NCI-H526 (cell line): ENCODE measurements around the gene SETBP1.

Experiments
- DNase-seq, 2 experiments: peaks; one replicate each; lab custom pipeline; 2025; lab: John Stamatoyannopoulos, UW

SETBP1 gene

DNA sequence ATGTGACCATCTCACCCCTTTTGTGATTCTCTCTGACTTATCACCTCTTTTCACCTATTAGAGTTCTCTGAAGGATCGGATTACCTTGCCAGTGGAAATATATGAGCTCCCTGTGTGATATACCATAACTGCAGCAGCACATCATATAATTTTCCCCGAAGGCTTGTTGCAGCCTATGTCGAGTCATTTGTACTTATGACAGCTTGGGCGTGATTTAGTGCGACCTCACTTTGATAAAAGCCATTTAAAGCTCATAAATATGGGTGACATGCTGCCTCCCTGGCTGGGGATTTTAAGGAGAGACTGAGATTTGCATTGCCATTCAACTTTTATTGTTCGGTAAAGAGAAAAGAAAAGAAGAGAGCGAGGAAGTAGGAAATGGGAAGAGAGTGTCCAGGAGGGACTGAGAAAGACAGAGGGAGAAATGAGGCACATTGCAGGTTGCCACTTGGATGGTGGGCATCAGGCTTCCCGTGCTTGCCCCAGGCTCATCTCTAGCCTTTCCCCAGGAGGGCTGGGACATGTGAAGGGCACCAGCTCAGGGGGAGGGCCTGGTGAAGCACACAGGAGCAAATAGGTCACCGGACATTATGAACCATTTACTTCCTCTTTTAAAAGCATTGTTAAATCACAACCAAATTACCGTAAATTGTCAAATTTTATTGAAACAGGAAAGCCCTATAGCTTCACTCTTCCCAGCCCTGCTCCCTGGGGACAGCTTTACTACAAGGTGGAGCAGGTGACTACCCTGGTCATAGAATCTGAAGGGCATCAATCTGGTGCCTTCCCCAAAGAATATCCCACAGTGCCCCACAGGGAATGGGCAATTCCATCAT lies 161.3 kb downstream of the SETBP1 start:
- no peak for DNase-seq

DNA sequence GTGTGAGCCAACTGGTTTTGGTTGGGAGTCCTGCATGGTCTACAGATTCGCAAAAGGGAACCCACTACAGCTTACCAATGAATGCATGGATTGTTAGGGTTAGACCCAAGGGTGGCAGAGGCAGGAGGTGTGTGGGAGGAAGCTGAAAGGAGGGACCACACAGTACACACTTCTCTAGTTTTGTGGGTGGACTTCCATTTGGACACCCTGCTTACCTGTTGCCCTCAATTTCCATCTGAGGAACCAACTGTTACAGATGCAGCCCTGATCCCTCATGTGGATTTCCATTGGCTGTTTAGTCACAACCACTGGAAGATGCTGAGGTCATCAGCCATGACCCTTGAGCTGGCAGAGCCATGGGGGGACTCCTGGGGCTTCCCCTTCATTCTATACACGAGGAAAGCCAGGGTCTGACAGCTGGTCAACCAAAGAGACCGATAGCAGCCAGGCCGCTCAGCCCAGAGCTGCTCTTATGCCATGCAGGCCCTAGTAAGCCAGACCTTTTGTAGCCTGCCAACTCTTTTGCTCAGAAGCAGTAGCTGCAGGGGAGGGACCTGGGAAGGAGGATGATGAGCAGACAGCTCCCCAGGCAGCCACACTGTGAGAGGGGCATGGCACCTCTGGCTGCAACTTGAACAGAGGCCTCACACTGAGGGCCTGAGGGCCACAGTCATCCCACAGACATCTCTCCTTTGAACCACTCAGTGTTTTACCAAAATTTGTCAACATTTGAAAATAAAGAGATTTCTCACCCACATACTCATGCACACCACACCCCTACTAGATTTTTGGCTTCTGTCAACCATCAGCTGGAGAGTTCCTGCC lies 162.1 kb downstream of the SETBP1 start:
- no peak for DNase-seq

DNA sequence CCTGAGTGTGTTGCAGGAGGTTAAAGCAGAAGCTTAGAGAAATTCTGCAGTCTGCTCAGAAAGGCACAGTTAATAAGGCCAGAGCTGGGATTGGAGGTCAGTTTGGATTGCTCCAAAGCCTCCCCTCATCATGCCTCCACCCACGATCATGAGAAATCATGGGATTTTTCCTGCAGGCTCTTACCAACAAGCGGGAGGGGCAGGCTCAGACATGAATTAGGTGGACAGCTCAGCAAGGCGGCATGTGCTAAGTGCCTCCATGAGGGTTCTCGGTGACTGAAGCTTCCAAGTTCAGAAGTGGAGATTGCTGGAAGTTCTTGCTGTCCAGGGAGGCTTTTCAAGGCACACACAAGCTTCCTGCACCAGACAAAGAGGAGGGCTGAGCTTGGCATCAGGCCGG lies 163.8 kb downstream of the SETBP1 start:
- DNase-seq: no peak

DNA sequence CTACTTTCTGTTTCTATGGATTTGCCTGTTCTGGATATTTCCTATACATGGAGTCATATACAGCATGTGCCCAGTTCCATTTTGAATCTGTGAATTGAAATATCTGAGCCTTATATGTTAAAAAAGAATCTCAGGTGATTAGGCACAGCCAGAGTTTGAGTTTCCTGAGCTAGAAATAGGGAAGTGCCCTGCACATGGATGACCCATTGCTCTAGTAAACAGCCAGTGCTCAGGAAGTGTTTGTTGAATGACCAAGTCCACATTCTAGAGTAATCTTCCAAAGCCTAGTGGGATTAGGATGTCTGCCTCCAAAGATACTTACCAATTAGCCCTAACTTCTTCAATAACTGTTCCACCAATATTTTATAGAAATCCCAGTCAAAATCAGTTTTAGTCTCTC lies 165.8 kb downstream of the SETBP1 start:
- DNase-seq: no peak

DNA sequence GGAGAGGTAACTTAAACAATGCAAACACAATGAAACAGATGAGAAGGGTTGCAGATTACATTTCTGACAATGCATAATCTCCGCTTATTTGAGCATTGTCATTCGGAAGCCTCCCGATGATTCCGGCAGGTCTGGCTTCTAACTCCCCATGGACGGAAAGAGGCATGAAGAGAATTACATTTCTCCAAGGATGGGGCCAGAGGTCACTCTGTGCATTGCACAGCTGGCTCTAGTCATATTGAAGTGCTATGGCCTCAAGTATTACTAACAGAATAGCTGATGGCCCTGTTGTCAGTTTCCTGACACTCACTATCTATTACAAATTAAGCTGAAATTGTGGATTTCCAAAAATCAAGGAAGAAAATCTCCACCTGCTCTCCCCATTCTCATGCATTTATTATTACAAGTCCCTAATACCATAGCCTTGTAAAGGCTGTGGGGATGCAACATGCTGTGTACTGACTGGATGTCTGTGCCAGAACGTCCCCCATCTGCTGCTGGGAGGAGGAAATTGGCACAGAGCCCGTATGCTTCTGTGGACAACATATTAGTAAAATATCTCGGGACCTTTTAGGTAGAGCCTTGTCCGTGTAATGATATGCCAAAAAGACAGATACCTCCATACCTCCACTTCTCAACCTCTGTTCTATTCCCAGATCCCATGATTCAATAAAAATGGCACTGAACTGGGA lies 168.1 kb downstream of the SETBP1 start:
- DNase-seq: no peak

DNA sequence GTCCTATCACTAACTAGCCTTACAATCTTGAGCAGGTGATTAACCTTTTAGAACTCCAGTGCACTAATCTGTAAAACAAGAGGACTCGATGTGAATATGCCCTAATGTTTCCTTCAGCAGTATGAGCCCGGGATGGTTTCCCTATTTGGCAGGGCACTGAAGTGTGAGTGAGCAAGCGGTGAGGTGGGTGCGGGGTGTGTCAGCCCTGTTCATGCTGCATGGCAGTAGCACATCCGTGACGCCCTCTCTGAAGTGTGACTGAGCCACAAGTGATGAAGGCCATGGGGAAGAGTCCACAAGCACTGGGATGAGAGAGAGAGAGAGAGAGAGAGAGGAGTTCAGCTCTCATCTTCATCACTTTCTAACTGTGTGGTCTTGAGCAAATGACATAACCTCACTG lies 168.7 kb downstream of the SETBP1 start:
- DNase-seq: no peak

DNA sequence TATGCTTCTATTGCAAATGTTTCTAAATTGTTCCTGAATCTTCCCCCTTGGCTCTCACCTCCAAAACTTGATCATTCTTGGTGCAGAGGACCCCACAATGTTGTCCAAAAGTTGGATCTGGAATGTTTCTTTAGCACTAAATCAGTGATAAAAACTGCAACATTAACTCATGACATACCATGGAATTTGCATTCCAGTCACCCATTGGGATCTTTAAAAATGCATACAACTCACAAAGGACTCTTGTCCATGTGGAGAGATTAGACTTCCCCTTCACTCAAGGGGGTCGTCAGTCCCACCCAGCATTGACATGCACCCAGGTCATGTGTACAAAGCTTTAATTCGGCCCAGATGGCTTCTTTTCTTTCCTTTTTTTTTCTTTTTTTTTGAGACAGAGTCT lies 169.3 kb downstream of the SETBP1 start:
- DNase-seq: no peak

DNA sequence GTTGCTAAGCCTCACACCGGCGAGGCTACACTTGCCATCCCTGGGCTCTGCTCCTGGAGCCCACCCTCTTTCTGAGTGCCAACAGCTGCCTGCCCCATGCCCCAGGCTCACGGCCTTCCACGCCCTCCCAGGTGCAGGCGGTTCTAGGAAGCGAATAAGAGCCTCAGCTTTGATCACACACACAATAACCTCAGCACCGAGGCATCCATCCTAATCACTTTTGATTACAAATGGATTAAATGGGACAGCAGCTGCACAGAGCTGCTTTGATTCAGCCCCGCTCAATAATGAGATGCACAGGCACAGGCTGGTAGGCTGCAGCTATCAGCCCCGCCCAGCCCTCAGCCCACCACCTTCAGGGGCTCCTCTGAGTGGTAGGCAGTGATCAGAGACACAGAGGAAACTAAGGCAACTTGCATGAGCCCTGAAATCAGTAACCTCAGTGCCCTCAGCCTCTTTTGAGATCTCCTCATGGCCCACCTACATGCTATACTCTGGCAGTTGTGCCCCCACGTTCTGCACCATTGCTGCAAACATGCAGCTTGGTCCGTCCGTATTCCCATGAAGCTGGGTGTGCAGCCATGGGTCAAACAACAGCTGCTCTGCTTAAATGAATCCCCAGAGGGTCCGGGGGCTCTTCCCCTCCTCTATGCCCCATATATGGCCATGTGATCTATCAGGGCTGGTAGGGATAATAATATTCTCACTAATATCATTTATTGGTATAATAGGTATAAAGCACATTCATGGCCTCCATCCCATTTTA lies 171.4 kb downstream of the SETBP1 start:
- DNase-seq: no peak

DNA sequence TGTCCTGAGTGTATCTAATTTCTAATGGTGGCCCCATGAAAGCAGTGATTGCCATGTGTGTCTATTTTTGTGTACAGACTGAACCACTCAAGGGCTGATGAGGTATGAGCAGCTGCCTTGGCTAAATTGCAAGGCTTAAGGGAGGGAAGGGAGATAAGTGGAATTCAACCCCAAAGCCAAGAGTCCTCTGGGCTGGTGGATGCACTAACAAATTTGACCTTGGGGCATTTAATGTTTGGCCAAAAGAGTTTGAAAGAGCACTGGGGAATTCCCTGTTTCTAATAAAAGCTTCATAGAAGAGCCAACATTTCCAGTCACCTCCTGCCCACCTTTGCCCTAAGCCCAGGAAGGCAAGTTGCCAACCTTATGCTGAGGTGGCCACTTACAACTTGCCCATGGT lies 172.1 kb downstream of the SETBP1 start:
- no peak for DNase-seq

DNA sequence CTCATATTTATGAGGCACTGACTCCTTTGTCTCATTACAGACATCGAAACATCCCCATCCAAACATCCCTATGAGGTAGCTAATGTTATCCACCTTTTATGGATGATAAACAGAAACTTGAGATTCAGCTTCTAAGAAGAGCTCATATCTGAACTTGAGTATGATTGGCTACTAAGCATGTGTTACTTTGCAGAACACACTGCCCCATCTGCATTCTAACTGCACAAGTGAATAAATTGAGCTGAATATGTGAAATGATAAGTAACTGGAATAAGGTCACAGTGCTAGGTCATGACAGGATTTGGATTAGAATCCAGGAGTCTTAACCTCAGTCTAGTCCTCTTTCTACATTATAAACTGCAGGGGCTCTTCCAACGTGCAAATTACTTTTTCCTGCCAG lies 172.7 kb downstream of the SETBP1 start:
- no peak for DNase-seq

DNA sequence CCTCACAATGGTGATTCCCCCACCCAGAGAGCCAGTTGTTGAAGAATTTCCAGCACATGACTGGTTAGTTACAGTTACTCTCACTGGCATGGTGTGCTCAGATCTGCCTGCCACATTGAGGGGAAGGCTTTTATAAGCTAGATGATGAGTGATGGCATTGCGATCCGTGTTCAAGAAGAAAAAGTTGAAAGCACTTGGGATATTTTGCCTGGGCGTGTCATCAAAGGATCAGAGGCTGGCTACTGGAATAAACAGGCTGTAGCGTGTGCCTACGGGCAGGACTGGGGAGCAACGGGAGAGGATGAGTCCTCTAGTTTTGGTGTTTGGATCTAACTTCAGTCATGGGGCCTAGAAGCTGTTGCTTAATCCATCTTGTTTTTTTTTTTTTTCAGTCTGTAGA lies 175.0 kb downstream of the SETBP1 start:
- no peak for DNase-seq

DNA sequence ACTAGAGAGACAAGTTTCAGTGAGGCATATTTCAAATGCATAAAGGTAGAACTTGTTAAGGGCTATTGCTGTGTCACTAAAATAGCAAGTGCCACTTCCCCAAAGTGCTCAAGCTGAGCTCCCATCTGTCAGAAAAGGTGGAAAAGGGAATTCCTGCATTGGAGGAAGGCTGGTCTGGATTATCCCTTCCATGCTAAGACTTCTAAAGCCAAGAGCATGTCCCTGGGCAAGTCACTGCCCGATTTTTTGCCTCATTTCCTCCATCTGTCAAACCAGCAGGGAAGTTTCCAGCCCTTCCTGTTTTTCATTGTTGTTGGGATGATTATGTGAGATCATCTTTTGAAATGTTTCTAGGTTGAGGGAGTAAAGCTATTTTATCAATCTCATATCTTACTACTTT lies 175.5 kb downstream of the SETBP1 start:
- DNase-seq: no peak

DNA sequence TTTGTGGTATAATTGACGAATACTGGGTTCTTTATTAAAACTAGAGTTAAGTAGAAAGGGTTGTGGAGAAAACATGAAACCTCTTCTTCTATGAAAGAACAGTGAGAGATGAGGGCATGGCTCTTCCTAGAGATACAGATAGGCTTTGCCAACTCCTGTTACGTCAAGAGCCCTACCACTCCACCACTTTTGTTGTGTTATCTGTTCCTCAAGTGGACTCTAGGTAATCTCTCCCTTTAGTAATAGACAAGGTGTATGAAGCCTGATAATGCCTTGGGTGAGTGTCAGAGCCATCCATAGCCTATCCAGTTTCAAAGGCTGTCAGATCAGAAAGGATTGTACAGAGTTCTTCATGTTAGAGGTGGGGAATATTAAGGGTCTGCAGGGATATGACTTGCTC lies 176.4 kb downstream of the SETBP1 start:
- DNase-seq: no peak

DNA sequence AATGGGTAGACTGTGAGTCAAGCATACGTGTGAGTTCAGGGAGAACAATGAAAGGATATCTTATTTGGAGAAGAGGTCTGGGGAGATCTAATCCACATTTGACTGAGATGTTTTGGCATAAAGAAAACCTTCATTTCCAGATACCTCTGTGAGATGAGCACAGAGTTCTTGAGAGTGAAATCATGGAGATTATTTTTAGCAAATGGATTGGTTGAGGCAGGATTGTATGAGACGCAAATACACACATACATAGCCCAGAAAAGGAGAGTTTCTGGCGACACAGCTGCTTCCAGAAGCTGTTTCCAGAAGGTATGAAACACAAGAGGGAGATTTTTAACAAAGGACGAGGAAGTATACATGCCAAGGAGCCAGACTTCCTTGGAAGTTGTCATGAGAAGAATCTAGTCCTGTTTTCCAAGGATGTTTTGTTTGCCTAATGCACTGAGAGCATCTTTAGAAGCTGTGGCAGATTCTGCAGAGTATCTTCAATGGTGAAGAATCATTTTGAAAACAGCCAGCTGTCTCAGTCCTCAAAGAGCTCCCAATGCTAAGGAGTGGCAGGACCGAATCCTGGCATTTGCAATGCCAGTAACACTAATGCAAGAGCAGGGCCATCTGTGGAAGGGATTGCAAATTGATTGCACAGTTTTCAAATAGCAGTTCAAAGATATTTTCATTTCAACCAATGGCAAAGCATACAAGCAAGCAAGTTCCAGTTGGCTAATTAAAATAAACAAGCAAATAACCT lies 177.2 kb downstream of the SETBP1 start:
- DNase-seq: no peak

DNA sequence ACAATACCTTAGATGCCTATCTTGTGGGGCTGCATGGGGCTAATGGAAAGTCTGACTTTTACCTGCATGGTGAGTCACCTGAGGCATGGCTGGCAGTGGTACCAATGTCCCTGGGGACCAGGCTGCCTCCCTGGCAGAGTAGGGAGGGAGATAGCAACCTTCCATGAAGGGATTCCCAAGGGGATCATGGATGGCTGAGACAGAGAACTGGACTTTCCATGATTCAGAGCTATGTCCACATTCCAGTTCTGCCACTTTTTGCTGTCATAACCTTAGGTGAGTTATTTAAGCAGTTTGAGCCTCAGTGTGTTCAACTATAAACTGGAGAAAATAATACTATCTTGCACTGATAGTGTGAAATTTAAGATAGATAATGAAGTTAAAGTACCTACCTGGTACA lies 178.6 kb downstream of the SETBP1 start:
- peak; percentile 58 to 86 for DNase-seq

DNA sequence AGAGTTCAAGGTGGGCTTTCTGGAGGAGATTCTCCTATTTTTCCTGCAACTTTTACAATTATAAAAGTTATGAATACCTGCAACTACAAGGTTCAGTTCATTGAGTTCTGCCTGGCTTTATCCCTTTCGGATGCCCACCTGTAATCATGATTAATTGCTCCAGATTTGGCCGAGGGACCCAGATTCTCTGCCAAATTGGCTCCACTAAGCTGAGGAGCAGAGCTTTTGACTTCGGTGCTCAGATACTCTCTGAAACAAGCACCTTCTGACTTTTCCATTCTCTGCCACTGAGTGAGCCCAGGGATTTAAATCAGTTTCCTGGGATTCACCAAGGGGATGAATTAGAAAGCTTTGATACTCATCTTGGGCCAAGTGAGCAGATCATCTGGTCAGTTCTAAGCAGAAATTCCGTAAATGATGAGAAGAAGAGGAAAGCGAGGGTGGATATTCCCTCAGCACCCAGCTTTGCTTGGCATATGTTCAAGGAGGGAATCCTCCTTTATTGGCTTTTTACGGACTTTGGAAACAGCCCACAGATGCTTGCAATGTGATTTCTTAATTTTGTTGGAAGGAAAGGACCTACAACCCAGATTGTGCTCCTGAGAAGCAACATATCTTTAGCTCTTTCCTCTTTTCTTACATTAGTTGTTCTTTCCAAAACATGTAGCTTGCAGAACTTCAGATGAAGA lies 179.2 kb downstream of the SETBP1 start:
- DNase-seq: no peak

DNA sequence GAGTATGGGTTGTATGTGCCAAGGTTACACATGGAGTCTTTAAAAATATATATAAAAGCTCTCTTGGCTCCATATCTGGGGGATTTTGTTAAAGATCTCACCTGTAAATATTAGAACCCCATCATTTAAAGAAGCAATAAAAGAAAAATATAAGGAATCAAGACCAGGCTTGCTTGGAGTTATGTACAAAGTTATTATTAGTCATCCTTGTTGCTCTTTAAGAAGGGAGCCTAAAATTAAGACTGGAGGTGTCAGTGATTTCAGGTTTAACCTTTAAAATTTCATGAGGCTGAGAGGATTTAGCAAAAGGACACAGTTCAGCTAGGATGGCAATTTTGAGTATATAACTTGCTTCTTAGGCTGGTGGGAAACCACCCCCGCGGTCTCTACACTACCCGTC lies 181.4 kb downstream of the SETBP1 start:
- DNase-seq: no peak

DNA sequence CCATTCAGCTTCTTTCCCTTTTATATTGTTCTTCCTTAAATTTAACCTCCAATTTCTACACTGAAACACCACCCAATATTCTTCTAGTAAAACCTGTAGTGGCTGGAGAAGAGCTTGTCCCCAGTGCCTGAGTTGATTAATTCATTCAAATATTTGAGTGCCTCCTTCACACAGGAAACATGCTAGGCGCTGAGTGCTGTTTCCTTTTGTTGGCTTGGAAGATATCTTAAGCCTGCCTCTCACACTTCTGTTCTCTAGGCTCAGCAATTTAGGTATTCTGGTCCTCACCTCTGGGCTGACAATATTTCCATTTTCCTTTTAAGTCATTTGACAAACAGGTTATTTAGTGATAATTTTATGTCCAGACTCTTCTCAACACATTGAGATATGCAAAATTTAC lies 185.4 kb downstream of the SETBP1 start:
- no peak for DNase-seq

DNA sequence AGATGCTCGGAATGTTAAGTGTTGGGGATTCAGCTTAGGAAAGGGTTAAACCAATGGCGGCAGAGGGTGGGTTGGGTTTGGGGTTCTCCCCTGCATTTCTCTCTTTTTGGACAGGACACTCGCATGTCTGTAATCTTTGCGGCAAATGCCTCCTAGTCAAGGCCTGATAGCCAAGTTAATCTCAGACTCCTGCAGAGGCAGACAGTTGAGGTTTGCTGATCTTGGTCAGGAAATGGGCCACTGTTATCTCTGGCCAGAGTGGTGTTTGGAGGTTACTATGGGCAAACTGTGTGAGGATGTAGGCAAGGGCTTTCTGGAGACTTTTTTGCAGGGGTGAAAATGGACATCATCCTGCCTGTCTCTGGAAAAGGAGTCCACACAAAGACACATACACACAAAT lies 188.8 kb downstream of the SETBP1 start:
- no peak for DNase-seq

DNA sequence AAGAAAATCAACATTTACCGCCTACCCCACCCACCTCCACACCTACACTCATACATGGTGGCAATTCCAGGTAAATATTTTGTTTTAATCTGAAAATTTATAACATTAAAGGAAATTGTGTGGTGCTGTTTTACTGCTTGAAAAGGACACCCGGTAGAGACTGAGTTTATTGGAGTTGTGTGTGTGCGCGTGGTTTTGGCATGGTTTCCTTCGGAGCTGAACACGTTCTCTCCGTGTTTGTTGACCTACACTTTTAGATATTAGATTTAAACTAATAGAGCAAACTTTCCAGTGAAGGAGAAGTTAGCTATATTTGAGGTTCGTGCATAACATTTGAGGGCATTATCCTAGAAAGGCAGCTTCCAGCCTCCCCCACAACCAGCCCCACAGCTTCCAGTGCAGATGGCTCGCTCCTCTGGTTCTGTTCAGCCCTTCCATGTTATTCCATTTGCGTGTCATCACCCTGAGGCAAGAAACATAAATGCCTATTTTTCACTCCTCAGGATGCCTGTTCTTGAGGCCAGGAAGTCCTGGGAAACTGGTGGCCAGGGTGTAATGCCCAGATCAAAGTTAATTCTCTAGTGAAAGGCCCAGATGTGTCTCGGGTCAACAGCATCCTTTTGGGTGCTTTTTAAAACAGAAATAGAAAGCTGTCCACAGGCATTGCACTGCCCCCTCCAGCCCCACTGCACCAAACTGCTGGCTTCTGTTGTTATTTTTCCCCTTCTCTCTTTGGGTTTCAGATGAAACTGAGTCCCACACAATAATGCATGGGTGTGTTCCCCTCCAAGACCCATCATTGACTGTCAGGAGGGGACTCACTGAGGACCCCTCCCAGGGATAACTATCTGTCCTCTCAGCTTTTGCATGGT lies 190.2 kb downstream of the SETBP1 start:
- no peak for DNase-seq
